NCI-H146 (cell line): ENCODE results near the gene UBL3.

Source experiments
- DNase-seq: peaks from one replicate; lab custom pipeline; 2025; lab: John Stamatoyannopoulos, UW

The UBL3 gene

GRCh38 chr13:29754473-29754806 is 96.0 kb downstream of the UBL3 start:
- DNase-seq: no peak

- no peak for DNase-seq
These were observed 96.6 kb downstream of the UBL3 start for GRCh38 chr13:29753618-29754472.

GRCh38 chr13:29752175-29752574 is 98.2 kb downstream of the UBL3 start:
- DNase-seq: no peak

GRCh38 chr13:29750183-29750530 is 100.3 kb downstream of the UBL3 start:
- DNase-seq: no peak

GRCh38 chr13:29749401-29750182 is 100.8 kb downstream of the UBL3 start:
- DNase-seq: no peak

- DNase-seq: no peak
These were observed 102.3 kb downstream of the UBL3 start for GRCh38 chr13:29748097-29748496.

- no peak for DNase-seq
These were observed 104.2 kb downstream of the UBL3 start for GRCh38 chr13:29746148-29746677.

- no peak for DNase-seq
These were observed 104.7 kb downstream of the UBL3 start for GRCh38 chr13:29745704-29746103.

- DNase-seq: no peak
These were observed 107.1 kb downstream of the UBL3 start for GRCh38 chr13:29743201-29743786.

- no peak for DNase-seq
These were observed 109.5 kb downstream of the UBL3 start for GRCh38 chr13:29740961-29741360.

- DNase-seq: no peak
These were observed 113.4 kb downstream of the UBL3 start for GRCh38 chr13:29737061-29737460.

- no peak for DNase-seq
These were observed 117.2 kb downstream of the UBL3 start for GRCh38 chr13:29733147-29733611.

GRCh38 chr13:29730253-29730652 is 120.2 kb downstream of the UBL3 start:
- no peak for DNase-seq

- DNase-seq: no peak
These were observed 128.0 kb downstream of the UBL3 start for GRCh38 chr13:29722415-29722814.

- DNase-seq: no peak
These were observed 128.7 kb downstream of the UBL3 start for GRCh38 chr13:29721766-29722165.

- DNase-seq: no peak
These were observed 131.7 kb downstream of the UBL3 start for GRCh38 chr13:29718694-29719093.

- DNase-seq: no peak
These were observed 133.9 kb downstream of the UBL3 start for GRCh38 chr13:29716493-29716892.
